Neural cell (in vitro differentiated cells): Measurements from ENCODE around the gene SH2D1B.
"Not testable (repeated sequence)": the region's sequence is repeated elsewhere in the genome, so short reads cannot be mapped to it uniquely, and the experiment has no call there.

Experiments
- CTCF ChIP-seq: fragments of 450-650 bp; IDR thresholded peaks from 2 replicates; pipeline ENCODE4 v1.5.1; 2014; ENCODE audit warnings: antibody characterized with exemption, mild to moderate bottlenecking, moderate library complexity; ENCODE audit not compliant: poor library complexity, severe bottlenecking
- EP300 ChIP-seq: fragments of 450-650 bp; conservative IDR thresholded peaks from 2 replicates; pipeline ENCODE4 v1.6.1; 2014; ENCODE audit warnings: antibody characterized with exemption, mild to moderate bottlenecking, moderate library complexity; ENCODE audit not compliant: poor library complexity, severe bottlenecking
- EZH2 ChIP-seq: fragments of 200-600, 300-800 bp; shearing (Covaris generic), sonication (generic); IDR thresholded peaks from 2 replicates; pipeline ENCODE4 v1.6.1; 2014; ENCODE audit warnings: antibody characterized with exemption, low read length, borderline replicate concordance, mild to moderate bottlenecking; ENCODE audit not compliant: insufficient read depth, poor library complexity, severe bottlenecking
- MXI1 ChIP-seq: fragments of 450-650 bp; conservative IDR thresholded peaks from 2 replicates; pipeline ENCODE4 v1.6.1; 2014; ENCODE audit warnings: antibody characterized with exemption, mild to moderate bottlenecking; ENCODE audit not compliant: poor library complexity, severe bottlenecking
- POLR2AphosphoS5 ChIP-seq: IDR thresholded peaks from 2 replicates; pipeline ENCODE4 v1.6.1; 2012
- RAD21 ChIP-seq: fragments of 450-650 bp; conservative IDR thresholded peaks from 2 replicates; pipeline ENCODE4 v1.6.1; 2014; ENCODE audit warnings: antibody characterized with exemption, mild to moderate bottlenecking, moderate library complexity
- SMC3 ChIP-seq: fragments of 450-650 bp; conservative IDR thresholded peaks from 2 replicates; pipeline ENCODE4 v1.6.1; 2014; ENCODE audit warnings: antibody characterized with exemption, mild to moderate bottlenecking, moderate library complexity; ENCODE audit not compliant: poor library complexity
- TAF1 ChIP-seq: IDR thresholded peaks from 2 replicates; pipeline ENCODE4 v1.6.1; 2012; ENCODE audit warnings: low read depth
- TF ChIP-seq, protein P1 (sequence below): IDR thresholded peaks from 2 replicates; pipeline ENCODE4 v1.6.1; 2012; ENCODE audit warnings: borderline replicate concordance

DNA sequence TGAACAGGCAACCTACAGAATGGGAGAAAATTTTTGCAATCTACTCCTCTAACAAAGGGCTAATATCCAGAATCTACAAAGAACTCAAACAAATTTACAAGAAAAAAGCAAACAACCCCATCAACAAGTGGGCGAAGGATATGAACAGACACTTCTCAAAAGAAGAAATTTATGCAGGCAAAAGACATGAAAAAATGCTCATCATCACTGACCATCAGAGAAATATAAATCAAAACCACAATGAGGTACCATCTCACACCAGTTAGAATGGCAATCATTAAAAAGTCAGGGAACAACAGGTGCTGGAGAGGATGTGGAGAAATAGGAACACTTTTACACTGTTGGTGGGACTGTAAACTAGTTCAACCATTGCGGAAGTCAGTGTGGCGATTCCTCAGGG, 42.4 kb upstream of the SH2D1B start:
- TF ChIP-seq CTCF, POLR2AphosphoS5, EZH2, EP300, TAF1, SMC3, RAD21, MXI1: not testable (repeated sequence)
- TF ChIP-seq, protein P1, sequence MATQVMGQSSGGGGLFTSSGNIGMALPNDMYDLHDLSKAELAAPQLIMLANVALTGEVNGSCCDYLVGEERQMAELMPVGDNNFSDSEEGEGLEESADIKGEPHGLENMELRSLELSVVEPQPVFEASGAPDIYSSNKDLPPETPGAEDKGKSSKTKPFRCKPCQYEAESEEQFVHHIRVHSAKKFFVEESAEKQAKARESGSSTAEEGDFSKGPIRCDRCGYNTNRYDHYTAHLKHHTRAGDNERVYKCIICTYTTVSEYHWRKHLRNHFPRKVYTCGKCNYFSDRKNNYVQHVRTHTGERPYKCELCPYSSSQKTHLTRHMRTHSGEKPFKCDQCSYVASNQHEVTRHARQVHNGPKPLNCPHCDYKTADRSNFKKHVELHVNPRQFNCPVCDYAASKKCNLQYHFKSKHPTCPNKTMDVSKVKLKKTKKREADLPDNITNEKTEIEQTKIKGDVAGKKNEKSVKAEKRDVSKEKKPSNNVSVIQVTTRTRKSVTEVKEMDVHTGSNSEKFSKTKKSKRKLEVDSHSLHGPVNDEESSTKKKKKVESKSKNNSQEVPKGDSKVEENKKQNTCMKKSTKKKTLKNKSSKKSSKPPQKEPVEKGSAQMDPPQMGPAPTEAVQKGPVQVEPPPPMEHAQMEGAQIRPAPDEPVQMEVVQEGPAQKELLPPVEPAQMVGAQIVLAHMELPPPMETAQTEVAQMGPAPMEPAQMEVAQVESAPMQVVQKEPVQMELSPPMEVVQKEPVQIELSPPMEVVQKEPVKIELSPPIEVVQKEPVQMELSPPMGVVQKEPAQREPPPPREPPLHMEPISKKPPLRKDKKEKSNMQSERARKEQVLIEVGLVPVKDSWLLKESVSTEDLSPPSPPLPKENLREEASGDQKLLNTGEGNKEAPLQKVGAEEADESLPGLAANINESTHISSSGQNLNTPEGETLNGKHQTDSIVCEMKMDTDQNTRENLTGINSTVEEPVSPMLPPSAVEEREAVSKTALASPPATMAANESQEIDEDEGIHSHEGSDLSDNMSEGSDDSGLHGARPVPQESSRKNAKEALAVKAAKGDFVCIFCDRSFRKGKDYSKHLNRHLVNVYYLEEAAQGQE: not testable (repeated sequence)
